Medulla oblongata (tissue), 1 donor: ENCODE results near the gene GPR55.

Source experiments
- DNase-seq: peaks from one replicate; pipeline ENCODE4 v3.0.0-alpha.2; 2015; ENCODE audit errors: extremely low spot score

The GPR55 gene

DNA sequence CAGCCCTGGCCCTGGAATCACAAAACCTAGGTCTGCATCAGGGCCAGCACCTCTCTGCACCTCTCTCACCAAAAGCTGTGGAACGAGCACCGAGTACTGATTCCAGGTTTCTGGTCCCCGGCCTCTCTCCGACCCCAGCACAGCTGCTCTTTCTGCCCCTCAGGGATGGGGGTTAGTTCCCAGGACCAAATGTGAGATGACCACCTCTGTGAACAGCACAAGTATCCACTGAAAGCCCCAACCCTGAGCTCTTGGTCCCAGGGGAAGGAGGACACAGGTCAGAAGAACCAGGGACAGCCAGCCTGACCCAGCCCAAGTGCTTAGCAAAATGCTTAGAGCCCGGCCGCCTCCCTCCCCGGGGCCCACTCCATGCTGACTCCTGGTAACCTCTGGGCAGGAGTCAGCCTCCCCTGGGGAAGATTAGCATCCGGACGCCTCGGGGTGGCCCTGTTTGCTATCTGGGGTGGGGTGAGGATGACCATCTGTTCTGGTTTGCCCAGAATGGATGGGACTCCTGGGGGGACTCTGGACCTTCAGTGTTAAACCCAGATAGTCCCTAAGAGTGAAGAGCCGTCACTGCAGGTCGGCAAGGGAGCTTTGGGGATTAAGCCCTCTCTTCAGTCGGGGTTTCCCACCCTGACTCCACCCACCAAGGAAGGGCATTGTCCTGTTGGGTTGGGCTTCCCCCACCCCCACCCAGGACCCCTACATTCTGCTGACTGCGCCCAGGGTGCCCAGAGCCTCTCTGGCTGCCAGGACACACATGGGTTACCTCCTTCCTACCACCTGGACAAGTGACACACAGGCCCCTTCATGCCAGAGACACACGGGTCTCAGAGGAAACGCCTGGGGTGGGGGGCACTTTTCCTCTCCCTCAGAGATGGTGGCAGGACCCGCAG is 9.4 kb upstream of the GPR55 start:
- no peak for DNase-seq

GRCh38 chr2:230933521-230934180 is 8.6 kb upstream of the GPR55 start:
- no peak for DNase-seq

DNA sequence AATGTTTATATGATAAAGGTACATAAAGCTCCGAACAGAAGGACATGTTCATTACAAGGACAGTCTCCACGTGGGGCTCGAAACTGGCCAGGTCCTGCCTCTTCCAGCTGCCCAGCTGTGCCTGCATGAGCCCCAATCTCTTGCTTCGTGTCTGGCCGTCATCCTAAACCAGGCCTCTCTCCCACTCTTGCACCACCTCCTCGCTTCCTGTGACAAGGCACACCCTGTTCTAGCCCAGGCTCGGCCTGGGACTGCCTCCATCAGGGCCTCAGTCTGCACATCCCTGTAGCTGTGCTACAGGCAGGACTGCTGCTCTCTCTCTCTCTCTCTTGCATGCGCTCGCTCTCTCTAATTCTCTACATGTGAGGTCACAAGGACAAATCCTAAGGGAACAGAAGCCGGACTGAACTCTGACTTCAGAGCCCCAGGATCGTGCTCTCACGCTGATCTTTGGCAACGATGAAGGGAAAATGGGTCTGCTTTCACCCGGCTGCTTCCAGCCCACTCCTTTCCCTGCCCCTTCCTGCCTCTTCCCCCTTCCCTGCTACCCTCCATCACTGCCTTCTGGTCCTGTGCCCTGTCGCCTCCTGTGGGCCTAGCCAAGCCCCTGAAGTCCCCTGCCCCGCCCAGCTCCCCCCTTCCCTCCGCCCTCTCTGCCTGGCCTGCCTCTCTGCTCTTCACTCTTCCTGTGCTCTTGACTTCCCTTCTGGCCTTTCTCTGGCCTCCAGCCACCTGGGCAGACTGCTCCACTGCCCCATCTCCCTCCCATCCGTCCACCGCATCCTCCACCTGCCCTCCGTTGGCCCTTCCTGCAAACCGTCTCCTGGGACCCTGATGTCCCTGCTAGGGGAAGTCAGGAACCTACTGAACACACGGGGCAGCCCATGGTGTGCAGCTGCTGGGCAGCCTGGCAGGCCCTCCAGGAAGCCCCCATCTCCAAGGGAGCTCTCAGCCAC is 7.8 kb upstream of the GPR55 start:
- no peak for DNase-seq

DNA sequence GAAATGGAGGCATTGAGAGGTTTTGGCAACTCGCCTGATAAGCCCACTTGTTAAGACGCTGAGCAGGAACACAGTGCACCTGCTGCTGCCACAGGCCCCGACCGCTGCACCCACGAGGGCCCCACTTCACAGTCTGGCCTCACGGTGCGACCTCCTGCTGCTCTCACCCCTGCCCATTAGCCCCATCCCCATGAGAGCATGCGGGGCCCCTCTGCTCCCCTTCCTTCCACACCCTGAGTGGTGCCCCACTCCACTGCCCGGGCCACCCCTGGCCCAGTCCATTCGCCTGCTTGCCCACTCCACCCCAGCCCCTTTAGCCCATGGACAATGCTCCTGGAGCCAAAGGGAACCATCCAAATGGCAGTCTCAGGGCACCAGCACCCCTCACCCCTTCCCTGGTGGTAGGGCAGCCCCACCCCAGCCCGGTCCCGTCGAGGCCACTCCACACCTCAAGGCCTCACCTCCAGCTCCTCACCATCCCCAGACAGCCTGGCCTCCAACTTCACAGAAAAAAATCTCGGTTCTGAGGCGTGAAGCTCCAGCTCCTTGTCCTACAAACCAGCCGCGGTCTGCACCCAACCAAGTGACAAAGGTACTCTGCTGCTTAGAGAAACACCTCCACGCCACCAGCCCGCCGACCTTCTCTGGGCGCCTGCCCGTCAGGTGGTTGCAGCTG is 6.7 kb upstream of the GPR55 start:
- DNase-seq: no peak

DNA sequence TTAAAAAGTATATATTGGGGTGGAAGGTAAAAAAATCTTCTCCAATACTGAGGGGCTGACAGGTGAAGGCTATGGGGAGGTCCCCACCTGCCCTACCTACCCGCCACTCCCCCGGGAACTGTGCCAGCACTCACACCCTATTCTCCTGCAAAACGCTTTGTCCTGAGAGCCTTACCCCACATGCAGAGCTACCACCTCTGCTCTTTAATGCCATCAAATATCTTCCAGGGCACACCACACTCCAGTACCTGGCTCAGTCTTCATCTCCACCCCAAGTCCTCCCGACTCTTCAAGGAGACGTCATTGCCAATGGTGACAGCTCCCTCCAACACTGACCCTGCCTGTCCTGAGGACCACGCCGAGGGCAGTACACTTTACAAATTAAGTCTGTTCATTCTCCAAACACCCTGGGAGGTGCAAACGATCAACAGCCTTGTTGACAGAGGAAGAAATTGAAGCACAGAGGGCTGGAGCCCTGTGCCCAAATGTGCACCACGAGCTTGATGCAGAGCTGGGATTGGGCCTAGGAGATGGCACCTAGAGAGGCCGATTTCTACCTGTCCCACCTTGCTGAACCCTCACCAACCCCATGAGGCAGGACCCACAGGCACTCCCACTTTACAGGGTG is 6.0 kb upstream of the GPR55 start:
- DNase-seq: no peak

DNA sequence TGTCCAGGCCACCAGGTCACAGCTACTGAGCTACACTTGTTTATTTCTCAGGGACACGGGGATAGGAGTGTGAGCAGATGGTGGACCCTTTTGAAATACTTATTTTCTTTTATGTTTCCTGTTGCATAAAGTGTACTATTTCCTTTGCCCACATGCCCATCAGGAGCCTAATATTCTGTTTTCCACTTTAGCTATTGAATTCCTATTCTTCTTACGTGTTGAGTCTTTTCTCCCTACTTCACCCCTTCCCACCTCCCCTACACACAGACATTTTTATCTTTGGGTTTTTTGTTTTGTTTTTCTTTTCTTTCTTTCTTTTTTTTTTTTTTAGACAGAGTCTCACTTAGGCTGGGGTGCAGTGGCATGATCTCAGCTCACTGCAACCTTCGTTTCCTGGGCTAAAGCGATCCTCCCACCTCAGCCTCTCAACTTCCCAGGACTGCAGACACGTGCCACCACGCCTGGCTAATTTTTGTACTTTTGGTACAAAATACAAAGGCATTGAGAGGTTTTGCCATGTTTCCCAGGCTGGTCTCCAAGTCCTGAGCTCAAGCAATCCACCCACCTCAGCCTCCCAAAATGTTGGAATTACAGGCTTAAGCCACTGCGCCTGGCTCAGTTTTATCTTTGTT is 5.2 kb upstream of the GPR55 start:
- no peak for DNase-seq

GRCh38 chr2:230929381-230930148 is 4.5 kb upstream of the GPR55 start:
- no peak for DNase-seq

DNA sequence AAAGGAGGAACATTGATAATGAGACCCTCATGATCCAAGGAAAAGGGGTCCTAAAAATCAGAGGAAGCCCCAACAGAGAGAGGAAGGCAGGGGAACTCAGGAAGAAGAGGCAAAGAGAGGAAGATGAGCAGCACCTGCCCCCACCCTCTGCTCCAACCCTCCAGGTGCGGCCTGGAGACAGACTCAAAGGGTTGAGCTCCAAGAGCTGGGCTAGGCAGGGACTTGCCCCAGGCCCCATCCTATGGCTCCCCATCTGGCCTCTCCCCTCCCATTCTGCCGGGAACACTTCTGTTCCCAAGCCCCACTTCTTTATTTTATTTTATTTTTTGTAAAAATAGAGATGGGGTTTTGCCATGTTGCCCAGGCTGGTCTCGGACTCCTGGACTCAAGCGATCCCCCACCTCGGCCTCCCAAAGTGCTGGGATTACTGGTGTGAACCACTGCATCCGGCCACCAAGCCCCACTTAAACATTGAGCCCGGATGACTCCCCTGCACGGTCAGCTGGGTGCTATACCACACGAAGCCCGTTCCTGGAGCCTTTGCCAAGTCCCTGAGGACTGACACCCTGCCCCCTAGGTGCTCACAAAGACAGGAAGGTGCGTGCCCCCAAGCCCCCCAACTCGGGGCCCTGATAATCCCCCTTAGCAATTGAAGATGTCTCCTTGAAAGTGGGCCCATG is 3.8 kb upstream of the GPR55 start:
- no peak for DNase-seq

DNA sequence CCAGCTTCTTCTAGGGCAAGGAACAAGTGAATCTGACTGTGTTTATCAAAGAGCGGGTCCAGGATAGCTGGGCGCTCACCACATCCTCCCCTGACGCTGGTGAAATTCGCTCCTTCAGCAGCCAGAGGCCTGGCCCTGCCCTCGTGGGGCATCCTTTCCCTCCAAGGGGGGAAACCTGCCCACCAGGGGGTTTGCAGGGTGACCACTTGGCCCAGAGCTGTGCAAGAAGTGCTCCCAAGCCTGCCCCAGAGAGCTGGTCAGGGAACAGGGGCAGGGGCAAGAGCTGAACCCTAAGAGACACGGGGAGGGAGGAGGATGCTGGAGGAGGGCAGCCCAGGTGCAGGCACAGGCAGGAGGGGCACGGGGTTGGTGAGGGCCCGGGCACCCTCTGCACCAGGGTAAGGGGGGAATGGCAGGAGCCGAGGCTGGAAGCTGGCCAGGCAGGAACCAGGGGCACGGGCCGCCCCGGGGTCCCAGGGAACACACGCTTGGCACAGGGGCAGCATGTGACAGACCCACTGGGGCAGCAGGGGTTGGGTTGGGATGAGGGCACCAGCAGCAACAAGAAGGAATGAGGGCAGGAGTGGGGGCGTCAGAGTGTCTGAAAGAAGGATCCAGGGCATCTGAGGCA is 2.8 kb upstream of the GPR55 start:
- DNase-seq: no peak

- DNase-seq: no peak
These were observed 1.1 kb upstream of the GPR55 start for GRCh38 chr2:230925879-230926765.

DNA sequence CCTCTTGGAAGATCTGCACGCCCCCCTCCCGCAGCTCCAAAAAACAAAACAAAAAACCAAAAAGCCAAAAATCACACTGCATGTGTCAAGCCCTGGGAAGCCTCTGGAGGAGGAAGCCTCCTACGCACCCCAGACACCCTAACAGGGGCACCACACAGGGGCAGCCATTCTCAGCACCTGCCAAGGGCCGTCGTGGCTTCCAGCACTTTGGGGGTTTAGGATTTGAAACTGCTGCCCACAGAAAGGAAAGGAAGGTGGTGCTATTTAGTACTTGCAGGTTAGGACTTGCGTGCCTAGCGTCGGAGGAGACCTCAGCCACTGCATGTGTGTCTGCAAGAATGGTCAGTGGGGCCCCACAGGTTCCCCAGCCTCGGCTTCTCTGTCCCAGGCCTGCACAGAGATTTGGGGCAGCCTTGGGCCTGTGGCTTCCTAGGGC is 419 bp upstream of the GPR55 start:
- DNase-seq: no peak

DNA sequence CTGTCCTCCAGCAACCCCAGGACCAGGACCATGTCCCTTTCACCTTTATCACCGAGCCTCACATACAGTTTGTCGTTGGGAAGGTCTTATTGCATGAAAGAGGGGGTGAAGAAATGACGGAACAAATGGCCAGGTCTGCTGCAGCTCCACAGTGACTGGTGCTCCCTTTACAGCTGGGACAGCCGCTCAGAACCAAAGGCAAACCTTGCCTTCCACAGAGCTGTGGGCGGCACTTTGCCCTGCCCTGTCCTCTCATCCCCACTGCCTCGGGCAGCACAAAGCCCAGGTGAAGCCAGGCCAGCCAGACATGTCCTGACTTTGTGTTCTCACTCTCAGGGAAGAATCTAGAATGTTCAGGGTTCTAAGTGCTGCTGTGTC is 961 bp downstream of the GPR55 start:
- no peak for DNase-seq

DNA sequence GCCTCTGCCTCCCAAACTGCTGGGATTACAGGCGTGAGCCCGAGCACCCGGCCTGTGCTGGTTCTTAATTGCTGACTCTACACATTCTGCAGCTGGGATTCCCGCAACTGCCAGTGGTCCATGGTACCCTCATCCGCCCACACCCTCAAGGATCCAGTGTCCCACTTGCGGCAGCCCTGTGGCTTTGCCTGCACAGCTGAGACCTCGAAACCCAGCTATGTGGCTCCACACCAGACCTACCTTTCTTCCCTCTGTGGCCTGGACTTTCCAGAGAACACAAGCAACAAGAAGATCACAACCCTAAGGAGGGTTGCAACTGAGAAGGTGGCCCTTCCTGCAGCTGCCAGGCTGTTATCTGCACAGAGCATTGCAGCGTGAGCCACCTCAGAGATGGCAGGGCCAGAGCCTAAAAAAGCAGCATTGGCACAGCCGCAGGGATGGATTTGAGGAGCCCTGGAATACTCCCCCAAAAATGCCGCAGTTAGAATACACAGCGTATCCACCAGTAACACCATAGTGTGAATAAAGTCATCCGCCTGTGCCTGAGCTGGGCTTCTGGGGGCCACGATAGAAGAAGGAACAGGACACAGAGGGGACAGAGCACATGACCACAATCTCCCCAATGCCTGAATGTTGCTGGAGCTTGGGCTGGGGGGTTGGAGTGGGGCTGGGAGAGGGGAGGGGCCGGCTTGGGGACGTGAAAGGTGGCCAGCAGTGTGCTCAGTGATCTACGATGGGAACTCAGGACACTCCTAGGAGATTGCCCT is 1.9 kb downstream of the GPR55 start:
- DNase-seq: no peak

- DNase-seq: no peak
These were observed 3.0 kb downstream of the GPR55 start for GRCh38 chr2:230921806-230922595.

GRCh38 chr2:230920167-230920566 is 4.9 kb downstream of the GPR55 start:
- DNase-seq: no peak

GRCh38 chr2:230919681-230920080 is 5.4 kb downstream of the GPR55 start:
- no peak for DNase-seq
